NT2/D1 (cell line): ENCODE results near the gene CDH26.

Source experiments
- SUZ12 ChIP-seq: IDR thresholded peaks from 2 replicates; pipeline ENCODE4 v1.6.1; 2011; ENCODE audit not compliant: insufficient read length, insufficient read depth; ENCODE audit errors: extremely low read depth
- YY1 ChIP-seq: IDR thresholded peaks from 2 replicates; pipeline ENCODE4 v1.6.1; 2011; ENCODE audit not compliant: insufficient read length, insufficient read depth
- ZNF274 ChIP-seq: IDR thresholded peaks from 2 replicates; pipeline ENCODE4 v1.6.1; 2011; ENCODE audit warnings: mild to moderate bottlenecking, low read depth, low read length

GRCh38 chr20:60046860-60047259, 88.6 kb downstream of the CDH26 start:
- TF ChIP-seq SUZ12 (no peak), YY1 (no peak), ZNF274 (no peak)
